H1 (cell line): Measurements from ENCODE around the gene ARPC2. TPM values are rescaled to one million over a fixed set of nuclear protein-coding genes. Genes with fewer than 3 reads are reported as not detected.

Experiments used
- BCL11A ChIP-seq, 2 experiments: IDR thresholded peaks; one replicate each; pipeline ENCODE4 v1.6.1; 2011; ENCODE audit warnings: low read depth in 2 of 2, low read length in 2 of 2, mild to moderate bottlenecking in 2 of 2
- CHD7 ChIP-seq: fragments of 300-600 bp; sonication (generic); IDR thresholded peaks from 2 replicates; pipeline ENCODE4 v1.7.1; 2012; ENCODE audit warnings: low read length, moderate library complexity, mild to moderate bottlenecking, inconsistent platforms; ENCODE audit not compliant: insufficient replicate concordance
- EGR1 ChIP-seq: IDR thresholded peaks from 2 replicates; pipeline ENCODE4 v1.6.1; 2011; ENCODE audit warnings: low read depth, low read length, borderline replicate concordance
- GTF2F1 ChIP-seq: IDR thresholded peaks from 2 replicates; pipeline ENCODE4 v1.6.1; 2012; ENCODE audit warnings: low read depth, low read length, improper control_type of control experiment, borderline replicate concordance
- JUN ChIP-seq: IDR thresholded peaks from 2 replicates; pipeline ENCODE4 v1.6.1; 2011; ENCODE audit warnings: low read depth, mild to moderate bottlenecking, improper control_type of control experiment, low read length
- JUND ChIP-seq: IDR thresholded peaks from 2 replicates; pipeline ENCODE4 v1.6.1; 2011; ENCODE audit warnings: mild to moderate bottlenecking, improper control_type of control experiment, low read length
- MAX ChIP-seq: IDR thresholded peaks from 2 replicates; pipeline ENCODE4 v1.6.1; 2012; ENCODE audit warnings: inconsistent platforms
- POLR2AphosphoS5 ChIP-seq: IDR thresholded peaks from 2 replicates; pipeline ENCODE4 v1.6.1; 2011; ENCODE audit warnings: low read depth, low read length
- SAP30 ChIP-seq: fragments of 300-600 bp; sonication (generic); IDR thresholded peaks from 2 replicates; pipeline ENCODE4 v1.7.1; 2012; ENCODE audit warnings: low read length, moderate library complexity, mild to moderate bottlenecking, inconsistent platforms; ENCODE audit not compliant: insufficient read depth, insufficient replicate concordance
- SP1 ChIP-seq: IDR thresholded peaks from 2 replicates; pipeline ENCODE4 v1.6.1; 2011; ENCODE audit warnings: low read depth, low read length
- polyA plus RNA-seq, 7 experiments: library from polyadenylated mRNA; depleted of rRNA in 3 of 7; stranded (reverse) in 5 of 7; unstranded in 2 of 7; fragments of >200 nt in 5 of 7; fragments of 200-250 nt in 2 of 7; gene quantifications; 1 replicate in 5 of 7; 2 replicates in 1 of 7; 4 replicates in 1 of 7; pipeline versions ENCODE4 v1.2.1 to v1.2.3, GENCODE V29; 2011 to 2013; ENCODE audit warnings: missing spikeins in 2 of 7, mixed read lengths in 2 of 7
- total RNA-seq: library from RNA; stranded (reverse); fragmentation: NEBNext Ultra II Directional; extraction: Animal tissue kit (Norgen Biotek cat#: 25700); gene quantifications from 2 replicates; pipeline ENCODE4 v1.2.1, GENCODE V29; 2021
- TF ChIP-seq, protein P1 (sequence below): IDR thresholded peaks from 2 replicates; pipeline ENCODE4 v1.6.1; 2012; ENCODE audit warnings: inconsistent platforms

The ARPC2 gene
- total and polyA plus RNA-seq, 2 of the 8 experiments (the other 6 are each of a cell fraction or from before 2014, with no cell fraction given): 174 to 195 TPM

GRCh38 chr2:218238887-218239286 lies 21.9 kb downstream of the ARPC2 start (continued):
- no peak for TF ChIP-seq CHD7
- TF ChIP-seq JUND: no peak
- TF ChIP-seq, protein P1, sequence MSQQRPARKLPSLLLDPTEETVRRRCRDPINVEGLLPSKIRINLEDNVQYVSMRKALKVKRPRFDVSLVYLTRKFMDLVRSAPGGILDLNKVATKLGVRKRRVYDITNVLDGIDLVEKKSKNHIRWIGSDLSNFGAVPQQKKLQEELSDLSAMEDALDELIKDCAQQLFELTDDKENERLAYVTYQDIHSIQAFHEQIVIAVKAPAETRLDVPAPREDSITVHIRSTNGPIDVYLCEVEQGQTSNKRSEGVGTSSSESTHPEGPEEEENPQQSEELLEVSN: no peak
- TF ChIP-seq EGR1: no peak
- TF ChIP-seq GTF2F1: no peak
- TF ChIP-seq MAX: no peak
- TF ChIP-seq POLR2AphosphoS5: no peak
- TF ChIP-seq SAP30: no peak
- TF ChIP-seq SP1: no peak
- no peak for TF ChIP-seq JUN
- no peak for TF ChIP-seq BCL11A (IDR thresholded peaks at IDR 0.05; ENCODE audit: low read depth in 2 of 2, low read length in 2 of 2)
